ENCODE results near the gene MAGEA11.

GRCh38 chrX:149718757-149719156 lies 6.9 kb downstream of the MAGEA11 start:
- TF ChIP-seq, protein P1, sequence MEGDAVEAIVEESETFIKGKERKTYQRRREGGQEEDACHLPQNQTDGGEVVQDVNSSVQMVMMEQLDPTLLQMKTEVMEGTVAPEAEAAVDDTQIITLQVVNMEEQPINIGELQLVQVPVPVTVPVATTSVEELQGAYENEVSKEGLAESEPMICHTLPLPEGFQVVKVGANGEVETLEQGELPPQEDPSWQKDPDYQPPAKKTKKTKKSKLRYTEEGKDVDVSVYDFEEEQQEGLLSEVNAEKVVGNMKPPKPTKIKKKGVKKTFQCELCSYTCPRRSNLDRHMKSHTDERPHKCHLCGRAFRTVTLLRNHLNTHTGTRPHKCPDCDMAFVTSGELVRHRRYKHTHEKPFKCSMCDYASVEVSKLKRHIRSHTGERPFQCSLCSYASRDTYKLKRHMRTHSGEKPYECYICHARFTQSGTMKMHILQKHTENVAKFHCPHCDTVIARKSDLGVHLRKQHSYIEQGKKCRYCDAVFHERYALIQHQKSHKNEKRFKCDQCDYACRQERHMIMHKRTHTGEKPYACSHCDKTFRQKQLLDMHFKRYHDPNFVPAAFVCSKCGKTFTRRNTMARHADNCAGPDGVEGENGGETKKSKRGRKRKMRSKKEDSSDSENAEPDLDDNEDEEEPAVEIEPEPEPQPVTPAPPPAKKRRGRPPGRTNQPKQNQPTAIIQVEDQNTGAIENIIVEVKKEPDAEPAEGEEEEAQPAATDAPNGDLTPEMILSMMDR (conservative IDR thresholded peaks at IDR 0.05; ENCODE audit: low read depth in 2 of 2) = no peak
- TF ChIP-seq REST (IDR thresholded peaks at IDR 0.05; ENCODE audit: unreplicated experiment) (no peak), ZNF114 (CRISPR knock-in tag; IDR thresholded peaks at IDR 0.05) (no peak), EZH2phosphoT487 (IDR thresholded peaks at IDR 0.05; ENCODE audit: unreplicated experiment) (no peak), POLR2AphosphoS5 (IDR thresholded peaks at IDR 0.05; ENCODE audit: low read depth) (no peak), CREB1 (CRISPR knock-in tag; IDR thresholded peaks at IDR 0.05; ENCODE audit: low read depth) (no peak), ETS1 (IDR thresholded peaks at IDR 0.05) (no peak), EZH2 (IDR thresholded peaks at IDR 0.05; ENCODE audit: low read depth, unreplicated experiment) (no peak), STAT1 (IDR thresholded peaks at IDR 0.05; ENCODE audit: unreplicated experiment) (no peak), JUNB (IDR thresholded peaks at IDR 0.05; ENCODE audit: unreplicated experiment) (no peak)

All from GM23338 (cell line).